Stomach (tissue), 4 donors: ENCODE results near the gene DEPDC5.
A peak's percentile ranks its signal among the peaks of the same experiment; 100 is the strongest.

Experiments used
- CTCF ChIP-seq, 7 experiments: fragments of 450-650 bp in 4 of 7; fragments of 200-600 bp in 3 of 7; sonication (generic) in 3 of 7; IDR thresholded peaks; one replicate each; pipeline ENCODE4 v1.5.1; 2016 to 2019; ENCODE audit warnings: antibody characterized with exemption in 7 of 7, control low read depth in 2 of 7, mild to moderate bottlenecking in 1 of 7
- EP300 ChIP-seq: sonication (generic); formaldehyde crosslinking; IDR thresholded peaks from one replicate; pipeline ENCODE4 v1.6.1; 2017; ENCODE audit warnings: antibody characterized with exemption
- POLR2A ChIP-seq, 4 donors: fragments of 450-650 bp; IDR thresholded peaks; one replicate each; pipeline ENCODE4 v1.6.1; 2016; ENCODE audit warnings: antibody characterized with exemption in 4 of 4, control low read depth in 2 of 4, mild to moderate bottlenecking in 1 of 4, moderate library complexity in 1 of 4
- POLR2AphosphoS5 ChIP-seq, 3 donors: sonication (generic); formaldehyde crosslinking; IDR thresholded peaks; one replicate each; pipeline ENCODE4 v1.6.1; 2016; ENCODE audit warnings: antibody characterized with exemption in 3 of 3

- no peak for TF ChIP-seq POLR2A (IDR thresholded peaks at IDR 0.05)
- TF ChIP-seq CTCF (IDR thresholded peaks at IDR 0.05): no peak
- TF ChIP-seq POLR2AphosphoS5 (IDR thresholded peaks at IDR 0.05): peak in 2 of 3 donors; percentile 30 to 70
- no peak for TF ChIP-seq EP300
Observed at GRCh38 chr22:31911565-31912406, 158.0 kb downstream of the DEPDC5 start.
